SK-N-SH (cell line): ENCODE data around the gene NPM1.

Experiments
- CTCF ChIP-seq: fragments of 200-600 bp; sonication (generic); IDR thresholded peaks from 2 replicates; pipeline ENCODE4 v1.6.1; 2017; ENCODE audit warnings: antibody characterized with exemption, mild to moderate bottlenecking, moderate library complexity
- EZH2phosphoT487 ChIP-seq: fragments of 200-600 bp; sonication (generic); IDR thresholded peaks from 2 replicates; pipeline ENCODE4 v1.6.1; 2017; ENCODE audit warnings: low read depth, mixed run types, mild to moderate bottlenecking, antibody characterized with exemption, moderate library complexity, borderline replicate concordance
- GABPA ChIP-seq: IDR thresholded peaks from 2 replicates; pipeline ENCODE4 v1.4.0; 2012; ENCODE audit warnings: low read depth, mild to moderate bottlenecking
- GATA2 ChIP-seq: sonication (generic); formaldehyde crosslinking; IDR thresholded peaks from 2 replicates; pipeline ENCODE4 v1.5.0; 2020; ENCODE audit warnings: mild to moderate bottlenecking, missing genetic modification reagents
- MAX ChIP-seq: IDR thresholded peaks from 2 replicates; pipeline ENCODE4 v1.4.0; 2012; ENCODE audit warnings: low read depth
- PBX3 ChIP-seq: IDR thresholded peaks from 2 replicates; pipeline ENCODE4; 2012
- SIN3A ChIP-seq: IDR thresholded peaks from 2 replicates; pipeline ENCODE4 v1.6.1; 2012; ENCODE audit warnings: low read depth, mild to moderate bottlenecking, low read length, moderate library complexity, borderline replicate concordance
- SMC3 ChIP-seq: IDR thresholded peaks from 2 replicates; pipeline ENCODE4 v1.6.1; 2012; ENCODE audit warnings: low read depth, low read length, improper control_type of control experiment

GRCh38 chr5:171355302-171355724 lies 32.3 kb upstream of the NPM1 start:
- TF ChIP-seq GATA2 (CRISPR knock-in tag) (no peak), PBX3 (no peak), MAX (no peak), CTCF (no peak), SIN3A (no peak), SMC3 (no peak), GABPA (no peak), EZH2phosphoT487 (no peak)
